Naive thymus-derived CD4-positive, alpha-beta T cell (primary cell): Measurements from ENCODE around the gene RSPH1. TPM values are rescaled to one million over a fixed set of nuclear protein-coding genes. Genes with fewer than 3 reads are reported as not detected.
A peak's percentile ranks its signal among the peaks of the same experiment; 100 is the strongest.

ENCODE experiments used
- ATAC-seq: fragments of 150-1000 bp; cut with Tn5 transposase; 2 replicates; pipeline ENCODE4 v1.10.0; 2021; ENCODE audit warnings: mild to moderate bottlenecking, moderate library complexity
- CTCF ChIA-PET: fragments of 350-600 bp; sonication (Branson Sonifier 250); formaldehyde crosslinking; loops from one replicate; lab custom pipeline; 2021; ENCODE audit warnings: antibody characterized with exemption; lab: Charles Lee
- POLR2A ChIA-PET: fragments of 350-600 bp; sonication (Branson Sonifier 250); formaldehyde crosslinking; loops from one replicate; lab custom pipeline; 2021; ENCODE audit warnings: antibody characterized with exemption, inconsistent platforms; lab: Charles Lee
- DNase-seq, 9 donors: peaks; one replicate each; pipeline versions ENCODE4 v3.0.0 to v3.0.0-alpha.2; 2020 to 2022; ENCODE audit warnings: mixed read lengths in 1 of 9
- H3K27ac ChIP-seq: one replicate; pipeline ENCODE4 v1.7.0; 2013; ENCODE audit warnings: mild to moderate bottlenecking, low read depth, low read length, moderate library complexity
- H3K27me3 ChIP-seq, 2 donors: one replicate each; pipeline ENCODE4 v1.7.0; 2013; ENCODE audit warnings: low read length in 2 of 2, mild to moderate bottlenecking in 2 of 2, moderate library complexity in 2 of 2; ENCODE audit not compliant: control insufficient read depth in 2 of 2, insufficient read depth in 2 of 2
- H3K36me3 ChIP-seq, 3 experiments: 1 replicate in 2 of 3; 2 replicates in 1 of 3; pipeline ENCODE4 v1.7.0; 2013; ENCODE audit warnings: low read length in 3 of 3, mild to moderate bottlenecking in 3 of 3, moderate library complexity in 1 of 3; ENCODE audit not compliant: insufficient read depth in 3 of 3, control insufficient read depth in 2 of 3
- H3K4me1 ChIP-seq, 2 donors: one replicate each; pipeline ENCODE4 v1.7.0; 2013; ENCODE audit warnings: low read length in 2 of 2, mild to moderate bottlenecking in 2 of 2, moderate library complexity in 1 of 2; ENCODE audit not compliant: control insufficient read depth in 2 of 2, insufficient read depth in 2 of 2
- H3K4me3 ChIP-seq: 2 replicates; pipeline ENCODE4 v1.7.0; 2013; ENCODE audit warnings: mild to moderate bottlenecking, low read length
- H3K9me3 ChIP-seq, 3 experiments: 1 replicate in 2 of 3; 2 replicates in 1 of 3; pipeline ENCODE4 v1.7.0; 2013; ENCODE audit warnings: low read length in 3 of 3; ENCODE audit not compliant: control insufficient read depth in 2 of 3
- H3K27ac Mint-ChIP-seq, 9 donors: one replicate each; pipeline ENCODE4 v1.8.0; 2020 to 2022; ENCODE audit warnings: mixed read lengths in 9 of 9, mild to moderate bottlenecking in 8 of 9, moderate library complexity in 5 of 9, inconsistent platforms in 2 of 9
- H3K27me3 Mint-ChIP-seq, 5 donors: one replicate each; pipeline ENCODE4 v1.8.0; 2021 to 2022; ENCODE audit warnings: mixed read lengths in 5 of 5, mild to moderate bottlenecking in 1 of 5
- H3K36me3 Mint-ChIP-seq, 5 donors: one replicate each; pipeline ENCODE4 v1.8.0; 2020 to 2022; ENCODE audit warnings: mixed read lengths in 5 of 5, mild to moderate bottlenecking in 3 of 5, inconsistent platforms in 1 of 5
- H3K4me1 Mint-ChIP-seq, 7 donors: one replicate each; pipeline ENCODE4 v1.8.0; 2020 to 2022; ENCODE audit warnings: mixed read lengths in 7 of 7, mild to moderate bottlenecking in 3 of 7, inconsistent platforms in 1 of 7
- H3K4me3 Mint-ChIP-seq, 10 donors: one replicate each; pipeline ENCODE4 v1.8.0; 2020 to 2022; ENCODE audit warnings: mild to moderate bottlenecking in 10 of 10, mixed read lengths in 10 of 10, moderate library complexity in 6 of 10, inconsistent platforms in 2 of 10
- H3K9me3 Mint-ChIP-seq, 11 donors: one replicate each; pipeline ENCODE4 v1.8.0; 2020 to 2022; ENCODE audit warnings: mixed read lengths in 11 of 11, mild to moderate bottlenecking in 4 of 11, inconsistent platforms in 1 of 11, moderate library complexity in 1 of 11
- intact Hi-C, 2 donors: fragments of 100-400 bp; cut with micrococcal nuclease; formaldehyde crosslinking; loops; one replicate each; pipeline ENCODE4 v1.15.1; 2023
- polyA plus RNA-seq, 2 donors: library from polyadenylated mRNA; unstranded; fragments of 300-500 nt; fragmentation: Illumina TruSeq; gene quantifications; one replicate each; pipeline ENCODE4 v1.2.3, GENCODE V29; 2021
- total RNA-seq, 6 experiments: library from RNA in 5 of 6; stranded (reverse) in 5 of 6; gene quantifications; 1 replicate in 5 of 6; 2 replicates in 1 of 6; pipeline ENCODE4 v1.2.3 and lab custom pipeline; 2021 to 2026

Gene RSPH1
- total and polyA plus RNA-seq, 7 experiments from 2014 or later, result 0.27 to 0.40 TPM; not detected in 5

DNA sequence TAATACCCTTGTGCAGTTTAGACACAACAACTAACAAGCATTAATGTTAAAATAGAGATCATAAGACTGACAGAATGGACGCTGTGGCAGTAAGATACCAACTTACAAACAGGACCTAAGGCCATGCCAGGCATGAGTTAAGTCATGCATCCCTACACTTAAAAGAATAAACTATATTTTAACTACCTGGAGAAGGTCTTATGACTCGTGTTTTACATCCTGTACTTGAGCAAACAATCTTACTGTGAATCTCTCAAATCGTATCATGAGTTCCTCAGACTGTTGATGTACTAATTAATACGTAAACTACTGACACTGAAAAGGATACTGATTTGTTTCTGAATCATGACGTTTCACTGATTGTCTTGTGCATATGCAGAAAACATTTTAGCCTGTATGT lies 2.0 kb upstream of the RSPH1 start:
- H3K4me1 ChIP-seq, result peaks cover 11 to 15% of the 10 kb centered on the region in 2 donors
- POLR2A ChIA-PET, result interaction anchor here (1.2 kb wide), 1 partner anchor 16 kb away, joined by 3 read pairs; no protein-coding TSS in a partner anchor
- no peak for ATAC-seq
- CTCF ChIA-PET, result interaction anchor here (0.5 kb wide), 1 partner anchor 116 kb away, joined by 3 read pairs; no protein-coding TSS in a partner anchor
- no peaks in the 10 kb centered on the region for H3K27me3 ChIP-seq
- intact Hi-C loops, result loop anchor here (5.0 kb wide), 4 partner anchors 81 to 1164 kb away; partner anchors contain the start of gene UBASH3A (in 1 of the 2)
- H3K9me3 Mint-ChIP-seq, result no peaks in the 10 kb centered on the region
- no peaks in the 10 kb centered on the region for H3K9me3 ChIP-seq
- no peak overlapping the region for H3K27ac ChIP-seq
- peaks cover 0 to 29% (median 0%) of the 10 kb centered on the region in 5 donors for H3K27me3 Mint-ChIP-seq
- no peaks in the 10 kb centered on the region for H3K36me3 Mint-ChIP-seq
- H3K4me3 ChIP-seq, result no peak overlapping the region
- H3K4me3 Mint-ChIP-seq, result no peak overlapping the region
- H3K27ac Mint-ChIP-seq, result peak overlapping the region in 1 of 9 donors; percentile 66
- no peak for DNase-seq
- no peaks in the 10 kb centered on the region for H3K36me3 ChIP-seq
- peaks cover 11 to 19% (median 15%) of the 10 kb centered on the region in 7 donors for H3K4me1 Mint-ChIP-seq

DNA sequence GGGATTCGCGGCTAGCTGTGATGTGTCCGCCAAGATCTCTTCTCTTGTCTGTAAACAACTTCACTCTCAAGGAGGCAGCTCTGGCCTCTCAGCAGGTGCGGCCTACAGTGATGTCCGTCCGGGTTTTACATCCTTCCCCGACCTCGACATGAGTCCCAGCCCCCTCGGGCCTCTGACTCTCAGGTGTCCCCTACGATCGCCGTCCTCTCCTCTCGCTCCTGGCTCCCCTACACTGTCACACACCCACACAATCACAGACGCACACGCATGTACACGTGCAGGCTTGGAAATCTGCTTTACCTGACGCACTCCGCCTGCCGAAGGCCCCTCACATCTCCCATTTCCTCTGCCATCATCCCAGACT lies 797 bp upstream of the RSPH1 start:
- H3K36me3 Mint-ChIP-seq, result no peaks in the 10 kb centered on the region
- peak overlapping the region; percentile 18 to 98 (median 92) for H3K27ac Mint-ChIP-seq

DNA sequence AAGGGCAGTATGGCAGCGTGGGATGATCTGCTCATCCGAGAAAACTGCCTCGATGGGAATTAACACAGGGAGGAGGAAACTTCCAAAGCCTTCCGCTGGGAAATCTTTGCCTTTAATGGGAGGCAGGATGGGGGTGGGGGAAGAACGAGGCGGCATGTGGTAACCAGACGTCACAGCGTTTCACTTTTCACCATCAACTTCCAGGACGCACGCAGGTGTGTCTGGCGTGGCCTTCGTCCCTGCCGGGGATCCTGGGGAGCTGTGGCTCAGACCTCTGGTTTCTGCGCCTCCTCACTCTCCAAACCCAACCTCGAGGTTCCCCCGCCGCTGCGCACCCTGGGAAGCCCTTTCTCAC lies 282 bp downstream of the RSPH1 start:
- no peaks in the 10 kb centered on the region for H3K9me3 Mint-ChIP-seq
- DNase-seq, result no peak
- H3K27me3 Mint-ChIP-seq, result peaks cover 0 to 27% (median 0%) of the 10 kb centered on the region in 5 donors
- Histone ChIP-seq H3K36me3 (no peaks in the 10 kb centered on the region), H3K27me3 (no peaks in the 10 kb centered on the region), H3K4me1 (peaks cover 11 to 15% of the 10 kb centered on the region in 2 donors), H3K27ac (peak overlapping the region; percentile 93), H3K4me3 (peak overlapping the region; percentile 91), H3K9me3 (no peaks in the 10 kb centered on the region)
- no peaks in the 10 kb centered on the region for H3K36me3 Mint-ChIP-seq
- intact Hi-C loops, result loop anchor here (1.0 to 5.0 kb wide), 13 partner anchors 19 to 1167 kb away; partner anchors contain the start of genes NDUFV3 (in 1 of the 2), UBASH3A (in 1 of the 2) and WDR4 (in 1 of the 2)
- CTCF ChIA-PET, result interaction anchor here (1.0 kb wide), 1 partner anchor 17 kb away, joined by 3 read pairs; no protein-coding TSS in a partner anchor
- H3K27ac Mint-ChIP-seq, result peak overlapping the region; percentile 18 to 98 (median 92)
- POLR2A ChIA-PET, result interaction anchor here (1.0 kb wide), 1 partner anchor 41 kb away, joined by 3 read pairs; no protein-coding TSS in a partner anchor
- H3K4me1 Mint-ChIP-seq, result peaks cover 11 to 30% (median 26%) of the 10 kb centered on the region in 7 donors
- ATAC-seq, result no peak
- H3K4me3 Mint-ChIP-seq, result peak overlapping the region; percentile 85 to 96 (median 92)

More for the DNA sequence above, 797 bp upstream of the RSPH1 start:
- H3K36me3 ChIP-seq, result no peaks in the 10 kb centered on the region
- H3K9me3 ChIP-seq, result no peaks in the 10 kb centered on the region
- H3K27me3 ChIP-seq, result no peaks in the 10 kb centered on the region
- peaks cover 11 to 15% of the 10 kb centered on the region in 2 donors for H3K4me1 ChIP-seq
- Mint-ChIP-seq H3K4me1 (peaks cover 11 to 28% (median 25%) of the 10 kb centered on the region in 7 donors), H3K27me3 (peaks cover 0 to 28% (median 0%) of the 10 kb centered on the region in 5 donors), H3K9me3 (no peaks in the 10 kb centered on the region), H3K4me3 (peak overlapping the region; percentile 85 to 96 (median 92))
- H3K4me3 ChIP-seq, result peak overlapping the region; percentile 91
- ATAC-seq (no peak), DNase-seq (no peak)
- peak overlapping the region; percentile 93 for H3K27ac ChIP-seq
- intact Hi-C loops, result loop anchor here (1.0 to 5.0 kb wide), 13 partner anchors 17 to 1165 kb away; partner anchors contain the start of genes NDUFV3 (in 1 of the 2), UBASH3A (in 1 of the 2) and WDR4 (in 1 of the 2)
- ChIA-PET POLR2A (interaction anchor here (0.6 to 1.3 kb wide), 3 partner anchors 9 to 326 kb away, joined by 4 read pairs; no protein-coding TSS in a partner anchor), CTCF (interaction anchor here (1.0 kb wide), 1 partner anchor 16 kb away, joined by 3 read pairs; no protein-coding TSS in a partner anchor)

DNA sequence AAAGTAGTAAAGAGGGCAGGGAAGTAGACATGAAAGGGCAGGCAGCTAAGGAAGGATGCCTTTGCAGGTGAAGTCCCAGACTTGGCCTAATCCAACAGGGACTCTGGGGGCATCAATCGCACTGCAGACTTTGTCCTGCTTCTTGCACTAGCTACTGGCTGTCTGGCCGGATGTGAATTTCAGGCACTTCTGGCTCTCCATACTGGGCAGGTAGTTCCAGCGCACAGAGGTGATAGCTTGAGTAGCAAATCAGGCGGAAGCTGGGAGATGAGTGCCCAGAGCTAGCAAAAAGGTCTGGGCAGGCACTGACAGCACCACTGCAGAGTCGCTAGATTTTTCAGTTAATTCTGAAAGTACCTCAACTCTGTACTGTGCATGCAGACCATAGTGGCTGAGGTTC lies 997 bp downstream of the RSPH1 start:
- ChIA-PET CTCF (no interaction called here), POLR2A (interaction anchor here (1.0 kb wide), 1 partner anchor 40 kb away, joined by 3 read pairs; no protein-coding TSS in a partner anchor)
- Histone ChIP-seq H3K27me3 (no peaks in the 10 kb centered on the region), H3K4me1 (peaks cover 11 to 15% of the 10 kb centered on the region in 2 donors), H3K27ac (no peak overlapping the region), H3K9me3 (no peaks in the 10 kb centered on the region), H3K36me3 (no peaks in the 10 kb centered on the region), H3K4me3 (no peak overlapping the region)
- DNase-seq (no peak), ATAC-seq (no peak)
- Mint-ChIP-seq H3K4me1 (peaks cover 11 to 30% (median 26%) of the 10 kb centered on the region in 7 donors), H3K36me3 (no peaks in the 10 kb centered on the region), H3K4me3 (peak overlapping the region in 5 of 10 donors; percentile 90 to 96 (median 94)), H3K27ac (peak overlapping the region in 2 of 9 donors; percentile 43 to 59), H3K9me3 (no peaks in the 10 kb centered on the region), H3K27me3 (peaks cover 0 to 21% (median 0%) of the 10 kb centered on the region in 5 donors)
- intact Hi-C loops, result loop anchor here (5.0 kb wide), 4 partner anchors 78 to 1167 kb away; partner anchors contain the start of gene UBASH3A (in 1 of the 2)

DNA sequence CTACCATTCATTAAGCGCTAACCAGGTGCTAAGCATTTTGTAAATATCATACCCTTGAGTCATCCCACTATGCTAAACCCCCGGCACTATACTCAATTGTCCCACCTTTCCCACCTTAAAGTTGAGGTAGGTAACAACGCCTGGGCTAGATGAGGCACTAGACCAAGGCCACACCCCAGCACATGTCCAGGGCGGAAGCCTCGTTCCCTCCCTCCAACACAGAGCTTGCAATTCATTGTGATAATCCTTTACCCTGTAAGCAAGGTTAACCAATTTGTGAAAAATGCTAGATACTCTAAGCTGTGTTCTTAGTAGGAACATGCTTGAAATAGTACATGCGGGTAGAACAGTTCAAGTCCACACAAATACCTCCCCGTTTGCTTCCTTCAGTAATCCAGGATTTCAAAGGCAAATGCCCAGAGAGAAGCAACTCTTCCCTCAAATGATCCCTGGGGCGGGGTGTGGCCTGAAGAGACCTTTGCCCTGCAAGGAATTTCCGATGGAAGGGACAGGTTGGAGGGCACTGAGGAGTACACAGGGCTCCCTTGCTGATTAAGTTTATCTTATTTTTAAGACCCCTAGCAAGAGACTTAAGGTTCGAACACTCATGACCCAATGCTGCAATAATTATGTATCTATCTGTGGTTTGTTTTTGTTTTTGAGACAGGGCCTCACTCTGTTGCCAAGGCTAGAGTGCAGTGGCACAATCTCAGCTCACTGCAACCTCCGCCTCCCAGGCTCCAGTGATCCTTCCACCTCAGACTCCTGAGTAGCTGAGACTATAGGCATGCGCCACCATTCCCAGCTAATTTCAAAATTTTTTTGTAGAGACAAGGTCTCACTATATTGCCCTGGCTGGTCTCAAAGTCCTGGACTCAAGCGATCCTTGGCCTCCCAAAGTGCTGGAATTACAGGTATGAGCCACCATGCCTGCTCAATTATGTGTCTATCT lies 2.6 kb downstream of the RSPH1 start:
- Mint-ChIP-seq H3K27me3 (peaks cover 0 to 28% (median 0%) of the 10 kb centered on the region in 5 donors), H3K4me3 (no peak overlapping the region), H3K4me1 (peaks cover 11 to 30% (median 26%) of the 10 kb centered on the region in 7 donors), H3K9me3 (peaks cover 0 to 8% (median 0%) of the 10 kb centered on the region in 11 donors), H3K36me3 (no peaks in the 10 kb centered on the region), H3K27ac (peak overlapping the region in 2 of 9 donors; percentile 5 to 36)
- DNase-seq (no peak), ATAC-seq (no peak)
- Histone ChIP-seq H3K4me3 (no peak overlapping the region), H3K9me3 (no peaks in the 10 kb centered on the region), H3K27me3 (no peaks in the 10 kb centered on the region), H3K27ac (no peak overlapping the region), H3K36me3 (no peaks in the 10 kb centered on the region), H3K4me1 (peaks cover 11 to 15% of the 10 kb centered on the region in 2 donors)
- intact Hi-C loops, result no loop called here
- CTCF ChIA-PET, result interaction anchor here (0.7 kb wide), 2 partner anchors 69 to 90 kb away, joined by 3 read pairs; partner anchors contain the start of gene UBASH3A
- POLR2A ChIA-PET, result no interaction called here

DNA sequence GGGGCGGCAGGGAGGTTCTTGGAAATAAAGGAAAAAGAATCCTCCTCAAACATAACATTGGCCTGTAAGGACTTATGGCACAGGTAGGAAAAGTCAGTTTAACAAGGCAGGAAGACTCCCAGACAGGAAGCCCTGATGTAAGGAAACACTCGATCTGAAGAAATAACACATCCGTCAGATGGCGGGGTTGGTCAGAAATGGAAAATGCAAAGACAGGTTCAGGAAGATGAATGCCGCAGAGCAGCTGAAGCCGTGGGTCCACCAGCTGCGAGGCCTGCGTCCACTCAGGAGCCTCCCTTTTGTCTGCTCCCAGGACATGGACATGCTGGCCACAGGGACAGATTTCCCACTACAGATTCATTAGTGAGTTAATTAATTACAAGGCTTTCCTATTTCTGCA lies 3.8 kb downstream of the RSPH1 start:
- ATAC-seq, result no peak
- peaks cover 0 to 6% (median 0%) of the 10 kb centered on the region in 5 donors for H3K36me3 Mint-ChIP-seq
- H3K9me3 ChIP-seq, result no peaks in the 10 kb centered on the region
- peaks cover 0 to 8% (median 0%) of the 10 kb centered on the region in 11 donors for H3K9me3 Mint-ChIP-seq
- intact Hi-C loops, result no loop called here
- no peak overlapping the region for H3K27ac ChIP-seq
- H3K4me3 Mint-ChIP-seq, result peak overlapping the region in 1 of 10 donors; percentile 6
- ChIA-PET CTCF (no interaction called here), POLR2A (no interaction called here)
- H3K36me3 ChIP-seq, result no peaks in the 10 kb centered on the region
- no peaks in the 10 kb centered on the region for H3K27me3 ChIP-seq
- H3K4me3 ChIP-seq, result no peak overlapping the region
- peaks cover 10 to 30% (median 25%) of the 10 kb centered on the region in 7 donors for H3K4me1 Mint-ChIP-seq
- H3K27me3 Mint-ChIP-seq, result peaks cover 0 to 37% (median 0%) of the 10 kb centered on the region in 5 donors
- no peak overlapping the region for H3K27ac Mint-ChIP-seq
- peaks cover 11 to 14% of the 10 kb centered on the region in 2 donors for H3K4me1 ChIP-seq
- no peak for DNase-seq
